ENCODE data around the gene AKR1C3.
"Not testable (repeated sequence)": the region's sequence is repeated elsewhere in the genome, so short reads cannot be mapped to it uniquely, and the experiment has no call there.

- not testable (repeated sequence) for TF ChIP-seq EZH2phosphoT487 (IDR thresholded peaks at IDR 0.05; ENCODE audit: borderline replicate concordance, low read length); CTCF (conservative IDR thresholded peaks at IDR 0.05; ENCODE audit: low read depth, low read length)
These were observed 47.2 kb upstream of the AKR1C3 start for GRCh38 chr10:5047055-5047454.
